ENCODE measurements around the gene EP400.

DNA sequence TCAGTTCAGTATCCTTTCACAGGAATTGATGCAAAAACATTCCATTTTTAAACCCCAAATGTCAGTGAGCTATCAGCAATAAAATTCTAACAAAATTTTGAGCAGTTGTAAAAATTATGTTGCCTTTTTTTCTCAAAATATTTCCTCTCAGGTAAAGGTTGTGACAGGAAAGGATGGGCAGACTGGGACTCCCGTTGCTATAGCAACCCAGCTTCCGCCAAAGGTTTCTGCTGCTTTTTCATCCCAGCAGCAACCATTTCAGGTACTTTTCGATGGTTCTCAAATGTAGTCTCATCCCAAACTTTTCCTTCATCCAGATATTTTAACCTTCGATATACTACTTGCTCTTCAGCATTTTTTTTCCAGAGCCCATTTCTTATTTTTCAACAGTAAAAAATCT lies 13.6 kb downstream of the EP400 start:
- TF ChIP-seq CTCF (IDR thresholded peaks at IDR 0.05; ENCODE audit: low read depth, low read length): no peak
- no peak for TF ChIP-seq EZH2phosphoT487 (IDR thresholded peaks at IDR 0.05; ENCODE audit: low read depth)

All from OCI-LY3 (cell line).